ENCODE data around the gene MLC1. TPM values are rescaled to one million over a fixed set of nuclear protein-coding genes. Genes with fewer than 3 reads are reported as not detected.

The MLC1 gene
- total and polyA plus RNA-seq, 2 donors, result 0.09 to 2.4 TPM

- DNase-seq (ENCODE audit: extremely low spot score), result no peak
- Histone ChIP-seq H3K27ac (ENCODE audit: low read depth) (no peak overlapping the region), H3K36me3 (ENCODE audit: insufficient read depth) (no peaks in the 10 kb centered on the region), H3K4me3 (ENCODE audit: low read depth, low read length) (no peak overlapping the region), H3K4me1 (ENCODE audit: insufficient read depth) (no peaks in the 10 kb centered on the region)
- WGBS, result 94% methylated on average over 29 of the region's 29 CpGs
Measured at GRCh38 chr22:50039669-50040443, 45.4 kb downstream of the MLC1 start.

- Histone ChIP-seq H3K27ac (ENCODE audit: low read depth) (no peak overlapping the region), H3K4me3 (ENCODE audit: low read depth, low read length) (no peak overlapping the region), H3K36me3 (ENCODE audit: insufficient read depth) (no peaks in the 10 kb centered on the region), H3K4me1 (ENCODE audit: insufficient read depth) (no peaks in the 10 kb centered on the region)
- WGBS, result 79% methylated on average over 23 of the region's 23 CpGs
- DNase-seq (ENCODE audit: extremely low spot score), result no peak
Measured at GRCh38 chr22:50035976-50036724, 49.1 kb downstream of the MLC1 start.

DNA sequence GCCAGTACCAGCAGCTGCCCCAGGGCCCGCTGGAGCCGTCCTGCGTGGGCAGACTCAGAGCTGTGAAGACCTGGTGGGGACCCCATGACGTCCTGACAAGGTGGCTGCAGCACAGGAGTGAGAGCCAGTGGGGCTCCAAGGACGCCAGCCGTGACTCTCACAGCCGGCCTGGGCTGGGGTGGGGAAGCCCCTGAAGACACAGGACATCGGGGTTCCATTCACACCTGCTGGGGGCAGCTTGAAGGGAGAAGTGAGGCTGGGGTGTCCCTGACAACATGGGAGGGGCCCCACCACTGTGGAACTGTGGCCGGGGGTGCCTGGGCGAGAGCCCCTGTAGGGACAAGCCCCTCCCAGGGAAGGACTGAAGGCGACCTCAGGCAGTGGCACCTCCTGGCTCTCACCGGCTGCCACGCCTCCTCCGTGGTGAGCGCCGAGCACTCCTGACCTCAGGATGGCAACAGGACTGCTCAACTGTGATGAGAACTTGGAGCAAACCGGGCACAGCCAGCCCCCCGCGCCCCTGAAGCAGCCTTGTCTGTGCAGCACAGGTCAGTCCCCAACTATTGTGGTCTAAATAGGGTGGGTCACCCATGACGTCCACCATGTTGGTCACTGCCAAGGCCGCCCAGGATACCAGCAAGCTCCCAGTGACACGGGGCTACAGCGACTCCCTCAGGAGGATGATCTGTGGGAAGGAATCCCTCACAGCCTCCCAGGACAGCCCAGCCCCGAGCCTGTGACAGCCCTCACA, 49.9 kb downstream of the MLC1 start:
- no peaks in the 10 kb centered on the region for H3K36me3 ChIP-seq (ENCODE audit: insufficient read depth)
- H3K27ac ChIP-seq (ENCODE audit: low read depth), result no peak overlapping the region
- WGBS, result 81% methylated on average over 24 of the region's 24 CpGs
- H3K4me1 ChIP-seq (ENCODE audit: insufficient read depth), result no peaks in the 10 kb centered on the region
- no peak for DNase-seq (ENCODE audit: extremely low spot score)
- no peak overlapping the region for H3K4me3 ChIP-seq (ENCODE audit: low read depth, low read length)

- no peak overlapping the region for H3K27ac ChIP-seq (ENCODE audit: low read depth)
- H3K4me3 ChIP-seq (ENCODE audit: low read depth, low read length), result no peak overlapping the region
- no peaks in the 10 kb centered on the region for H3K4me1 ChIP-seq (ENCODE audit: insufficient read depth)
- no peaks in the 10 kb centered on the region for H3K36me3 ChIP-seq (ENCODE audit: insufficient read depth)
- WGBS, result 75% methylated on average over 43 of the region's 43 CpGs
- DNase-seq (ENCODE audit: extremely low spot score), result no peak
Measured at GRCh38 chr22:50034126-50035081, 50.8 kb downstream of the MLC1 start.

GRCh38 chr22:50032941-50033601, 52.2 kb downstream of the MLC1 start:
- Histone ChIP-seq H3K36me3 (ENCODE audit: insufficient read depth) (no peaks in the 10 kb centered on the region), H3K27ac (ENCODE audit: low read depth) (no peak overlapping the region), H3K4me3 (ENCODE audit: low read depth, low read length) (no peak overlapping the region), H3K4me1 (ENCODE audit: insufficient read depth) (no peaks in the 10 kb centered on the region)
- DNase-seq (ENCODE audit: extremely low spot score), result no peak
- 87% methylated on average over 23 of the region's 23 CpGs for WGBS

DNA sequence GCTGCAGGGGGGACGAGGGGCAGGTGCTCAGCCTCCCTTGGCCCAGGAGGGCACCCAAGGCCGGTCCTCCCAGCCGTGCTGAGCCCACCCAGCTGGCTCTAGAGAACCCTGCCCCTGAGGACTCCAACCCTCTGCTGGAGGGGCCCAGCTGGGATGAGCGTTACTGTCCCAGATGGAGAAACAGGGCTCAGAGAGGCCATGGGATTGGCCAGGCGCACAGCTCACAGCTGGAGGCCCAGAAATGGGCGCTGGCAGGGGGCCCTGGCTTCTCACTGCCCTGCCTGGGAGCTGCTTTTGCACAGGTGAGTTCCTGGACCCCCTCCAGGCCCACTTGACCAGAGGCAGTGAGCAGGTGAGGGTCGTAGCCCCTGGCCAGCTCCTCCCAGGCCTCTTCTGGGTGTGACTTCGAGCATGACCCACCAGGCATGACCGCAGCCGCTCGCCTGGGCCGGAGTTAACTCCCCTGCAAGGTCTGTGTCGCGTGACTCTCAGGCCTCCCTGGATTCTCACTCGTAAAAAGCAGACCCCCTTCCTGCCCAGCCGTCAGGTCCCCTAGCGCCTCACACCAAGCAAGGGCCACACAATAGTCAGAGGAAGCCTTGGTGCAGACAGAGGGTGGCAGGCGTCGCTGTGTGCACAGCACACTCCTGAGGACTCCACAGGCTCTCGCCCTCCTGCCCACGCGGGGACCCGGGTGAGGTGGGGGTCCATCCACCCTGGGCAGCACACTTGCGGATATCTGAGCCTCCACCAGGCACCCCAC, 52.9 kb downstream of the MLC1 start:
- no peaks in the 10 kb centered on the region for H3K36me3 ChIP-seq (ENCODE audit: insufficient read depth)
- no peaks in the 10 kb centered on the region for H3K4me1 ChIP-seq (ENCODE audit: insufficient read depth)
- H3K27ac ChIP-seq (ENCODE audit: low read depth), result no peak overlapping the region
- WGBS, result 74% methylated on average over 24 of the region's 24 CpGs
- H3K4me3 ChIP-seq (ENCODE audit: low read depth, low read length), result no peak overlapping the region
- no peak for DNase-seq (ENCODE audit: extremely low spot score)

- Histone ChIP-seq H3K4me1 (ENCODE audit: insufficient read depth) (no peaks in the 10 kb centered on the region), H3K27ac (ENCODE audit: low read depth) (no peak overlapping the region), H3K36me3 (ENCODE audit: insufficient read depth) (no peaks in the 10 kb centered on the region), H3K4me3 (ENCODE audit: low read depth, low read length) (no peak overlapping the region)
- WGBS, result 91% methylated on average over 49 of the region's 49 CpGs
- DNase-seq (ENCODE audit: extremely low spot score), result no peak
Measured at GRCh38 chr22:50031189-50032091, 53.8 kb downstream of the MLC1 start.

GRCh38 chr22:50030297-50031188, 54.7 kb downstream of the MLC1 start:
- Histone ChIP-seq H3K27ac (ENCODE audit: low read depth) (no peak overlapping the region), H3K4me3 (ENCODE audit: low read depth, low read length) (no peak overlapping the region), H3K4me1 (ENCODE audit: insufficient read depth) (no peaks in the 10 kb centered on the region), H3K36me3 (ENCODE audit: insufficient read depth) (no peaks in the 10 kb centered on the region)
- no peak for DNase-seq (ENCODE audit: extremely low spot score)
- WGBS, result 21% methylated on average over 52 of the region's 52 CpGs

DNA sequence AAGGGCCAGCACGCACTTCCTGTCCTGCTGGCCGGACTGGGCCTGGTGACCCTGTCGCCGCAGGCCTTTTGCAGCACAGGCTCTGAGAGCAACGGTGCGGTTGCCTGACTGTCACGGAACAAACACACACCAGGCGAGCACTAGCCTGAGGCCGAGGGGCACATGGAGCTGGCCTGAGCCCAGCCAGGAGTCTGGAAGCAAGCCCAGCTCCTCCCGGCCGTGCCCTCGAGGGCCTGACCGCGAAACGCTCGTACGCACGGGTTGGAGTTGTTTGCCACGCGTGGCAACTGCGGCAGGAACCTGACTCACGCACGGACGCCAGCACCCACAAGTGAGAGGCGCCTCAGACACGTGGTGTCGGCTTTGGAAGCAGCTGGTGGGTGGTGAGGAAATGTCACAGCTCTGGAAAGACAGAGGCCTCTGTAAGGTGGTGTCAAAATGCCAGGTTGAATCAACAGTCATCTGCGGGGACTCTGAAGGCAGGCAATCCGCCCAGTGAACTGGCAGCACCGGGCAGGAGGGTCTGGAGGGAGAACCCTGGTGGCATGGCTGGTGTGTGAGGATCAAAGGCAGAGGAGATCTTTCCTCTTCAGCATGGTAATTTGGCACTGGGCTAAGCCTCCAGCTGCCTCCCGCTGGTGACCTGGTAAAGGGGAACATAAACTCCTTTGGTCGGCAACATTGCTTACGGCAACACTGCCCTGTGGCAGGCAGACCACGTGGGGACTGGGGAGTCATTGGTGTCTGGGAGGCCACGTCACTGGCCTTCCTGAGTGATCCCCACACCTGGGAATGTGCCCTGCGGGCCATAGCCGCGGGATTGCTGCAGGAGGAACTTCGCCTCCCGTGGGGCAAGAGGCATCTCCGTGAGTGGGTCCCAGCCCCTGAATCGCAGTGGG, 57.3 kb downstream of the MLC1 start:
- Histone ChIP-seq H3K4me3 (ENCODE audit: low read depth, low read length) (no peak overlapping the region), H3K36me3 (ENCODE audit: insufficient read depth) (no peaks in the 10 kb centered on the region), H3K27ac (ENCODE audit: low read depth) (no peak overlapping the region), H3K4me1 (ENCODE audit: insufficient read depth) (no peaks in the 10 kb centered on the region)
- WGBS, result 77% methylated on average over 42 of the region's 42 CpGs
- no peak for DNase-seq (ENCODE audit: extremely low spot score)

DNA sequence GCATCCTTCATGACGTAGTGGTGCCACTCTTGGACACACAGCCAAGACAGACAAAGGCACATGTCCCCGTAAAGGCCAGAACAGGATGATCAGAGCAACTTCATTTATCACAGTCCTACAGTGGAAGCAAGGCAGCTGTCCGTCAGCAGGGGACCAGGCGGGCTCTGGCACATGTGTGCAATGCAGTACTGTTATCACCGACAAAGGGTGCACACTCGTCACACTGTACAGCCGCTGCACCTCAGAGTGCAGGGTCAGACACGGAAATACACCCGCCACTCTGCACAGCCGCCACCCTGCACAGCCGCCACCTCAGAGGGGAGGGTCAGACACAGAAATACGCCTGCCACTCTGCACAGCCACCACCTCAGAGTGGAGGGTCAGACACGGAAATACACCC, 59.2 kb downstream of the MLC1 start:
- WGBS, result 77% methylated on average over 13 of the region's 13 CpGs
- Histone ChIP-seq H3K36me3 (ENCODE audit: insufficient read depth) (no peaks in the 10 kb centered on the region), H3K4me1 (ENCODE audit: insufficient read depth) (no peaks in the 10 kb centered on the region), H3K27ac (ENCODE audit: low read depth) (no peak overlapping the region), H3K4me3 (ENCODE audit: low read depth, low read length) (no peak overlapping the region)
- no peak for DNase-seq (ENCODE audit: extremely low spot score)
